Trophoblast cell (in vitro differentiated cells and primary cell): ENCODE results near the gene CACNA1C.

Experiments
- DNase-seq, 2 donors: peaks; one replicate each; pipeline ENCODE4 v3.0.0-alpha.2; 2016
- H2AFZ ChIP-seq: 2 replicates; pipeline ENCODE4 v1.6.1; 2013; ENCODE audit warnings: low read length, moderate library complexity, mild to moderate bottlenecking; ENCODE audit not compliant: insufficient read depth, poor library complexity
- H2AK5ac ChIP-seq: 2 replicates; pipeline ENCODE4 v1.6.1; 2013; ENCODE audit warnings: mild to moderate bottlenecking, low read length
- H2BK120ac ChIP-seq: 2 replicates; pipeline ENCODE4 v1.6.1; 2013; ENCODE audit warnings: low read length, mild to moderate bottlenecking, moderate library complexity; ENCODE audit not compliant: insufficient read depth, poor library complexity
- H2BK12ac ChIP-seq: 2 replicates; pipeline ENCODE4 v1.6.1; 2013; ENCODE audit warnings: mild to moderate bottlenecking, low read length, moderate library complexity
- H2BK5ac ChIP-seq: 2 replicates; pipeline ENCODE4 v1.6.1; 2013; ENCODE audit warnings: low read length, low read depth, moderate library complexity, mild to moderate bottlenecking; ENCODE audit not compliant: poor library complexity
- H3K14ac ChIP-seq: 2 replicates; pipeline ENCODE4 v1.6.1; 2013; ENCODE audit warnings: mild to moderate bottlenecking, low read length
- H3K18ac ChIP-seq: 2 replicates; pipeline ENCODE4 v1.6.1; 2013; ENCODE audit warnings: mild to moderate bottlenecking, low read length
- H3K23ac ChIP-seq: 2 replicates; pipeline ENCODE4 v1.6.1; 2013; ENCODE audit warnings: low read length
- H3K27ac ChIP-seq: 2 replicates; pipeline ENCODE4 v1.5.1; 2013; ENCODE audit warnings: low read depth, mild to moderate bottlenecking, inconsistent platforms, low read length, moderate library complexity
- H3K27me3 ChIP-seq: 2 replicates; pipeline ENCODE4 v1.6.1; 2013; ENCODE audit warnings: inconsistent platforms, mild to moderate bottlenecking, low read length, moderate library complexity; ENCODE audit not compliant: insufficient read depth
- H3K36me3 ChIP-seq, 2 experiments: 1 replicate in 1 of 2; 2 replicates in 1 of 2; pipeline ENCODE4 v1.6.1; 2013; ENCODE audit warnings: low read length in 2 of 2, mild to moderate bottlenecking in 2 of 2, moderate library complexity in 1 of 2; ENCODE audit not compliant: insufficient read depth in 2 of 2, control insufficient read depth in 1 of 2
- H3K4ac ChIP-seq: 2 replicates; pipeline ENCODE4 v1.6.1; 2013; ENCODE audit warnings: low read depth, mild to moderate bottlenecking, low read length, moderate library complexity
- H3K4me1 ChIP-seq, 2 experiments: 1 replicate in 1 of 2; 2 replicates in 1 of 2; pipeline ENCODE4 v1.6.1; 2013; ENCODE audit warnings: low read length in 2 of 2, mild to moderate bottlenecking in 2 of 2, moderate library complexity in 1 of 2; ENCODE audit not compliant: insufficient read depth in 2 of 2, control insufficient read depth in 1 of 2
- H3K4me2 ChIP-seq: 2 replicates; pipeline ENCODE4 v1.6.1; 2013; ENCODE audit warnings: inconsistent platforms, mild to moderate bottlenecking, low read length, moderate library complexity
- H3K4me3 ChIP-seq: 2 replicates; pipeline ENCODE4 v1.5.1; 2013; ENCODE audit warnings: mild to moderate bottlenecking, low read depth, low read length, inconsistent platforms
- H3K79me1 ChIP-seq: one replicate; pipeline ENCODE4 v1.6.1; 2013; ENCODE audit warnings: low read length
- H3K79me2 ChIP-seq: 2 replicates; pipeline ENCODE4 v1.6.1; 2013; ENCODE audit warnings: low read length, mild to moderate bottlenecking; ENCODE audit not compliant: control insufficient read depth, insufficient read depth, poor library complexity
- H3K9ac ChIP-seq: 2 replicates; pipeline ENCODE4 v1.6.1; 2013; ENCODE audit warnings: mild to moderate bottlenecking, low read length
- H3K9me3 ChIP-seq: 2 replicates; pipeline ENCODE4 v1.6.1; 2013; ENCODE audit warnings: low read depth, mild to moderate bottlenecking, control low read depth, inconsistent platforms, low read length; ENCODE audit not compliant: insufficient read depth
- H4K12ac ChIP-seq: 2 replicates; pipeline ENCODE4 v1.6.1; 2013; ENCODE audit warnings: low read depth, mild to moderate bottlenecking, low read length, moderate library complexity
- H4K8ac ChIP-seq: 2 replicates; pipeline ENCODE4 v1.6.1; 2013; ENCODE audit warnings: low read depth, mild to moderate bottlenecking, low read length, moderate library complexity
- H4K91ac ChIP-seq: one replicate; pipeline ENCODE4 v1.6.1; 2013; ENCODE audit warnings: low read depth, mild to moderate bottlenecking, low read length, moderate library complexity
- WGBS: extraction: QIAGEN DNeasy Blood & Tissue Kit; methylation state at CpG from one replicate; pipeline ENCODE4 v1.1.7; 2013; ENCODE audit warnings: missing lambda C conversion rate; ENCODE audit not compliant: insufficient read length, insufficient coverage; ENCODE audit errors: extremely low coverage; 5-methylcytosine and 5-hydroxymethylcytosine counted together

CACNA1C gene

DNA sequence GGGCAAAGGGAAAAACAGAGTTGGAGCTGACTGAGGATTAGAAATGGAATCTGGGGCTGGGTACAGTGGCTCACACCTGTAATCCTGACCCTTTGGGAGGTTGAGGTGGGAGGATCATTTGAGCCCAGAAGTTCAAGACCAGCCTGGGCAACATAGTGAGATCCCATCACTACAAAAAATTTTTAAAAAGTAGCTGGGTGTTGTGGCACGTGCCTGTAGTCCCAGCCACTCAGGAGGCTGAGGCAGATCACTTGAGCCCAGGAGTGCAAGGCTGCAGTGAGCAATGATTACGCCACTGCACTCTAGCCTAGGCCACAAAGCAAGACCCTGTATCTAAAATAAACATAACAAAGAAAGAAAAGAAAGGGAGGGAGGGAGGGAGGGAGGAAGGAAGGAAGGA is 33.7 kb upstream of the CACNA1C start:
- Histone ChIP-seq H3K4me1 (peaks cover 4 to 11% of the 10 kb centered on the region in 2 experiments), H2AK5ac (no peak overlapping the region), H3K79me1 (no peaks in the 10 kb centered on the region), H2BK5ac (no peak overlapping the region), H3K9ac (no peak overlapping the region), H3K79me2 (no peaks in the 10 kb centered on the region), H3K4ac (no peak overlapping the region), H3K27ac (no peak overlapping the region), H4K91ac (no peak overlapping the region), H3K4me3 (no peak overlapping the region), H2BK120ac (no peak overlapping the region), H2BK12ac (no peak overlapping the region), H2AFZ (no peak overlapping the region), H3K36me3 (no peaks in the 10 kb centered on the region), H3K4me2 (no peak overlapping the region), H3K9me3 (no peaks in the 10 kb centered on the region), H3K18ac (no peak overlapping the region), H3K23ac (no peak overlapping the region), H3K27me3 (no peaks in the 10 kb centered on the region), H4K12ac (no peak overlapping the region), H4K8ac (no peak overlapping the region), H3K14ac (no peak overlapping the region)
- no peak for DNase-seq
- no CpG with 5 or more reads among the region's 2 CpGs for WGBS

DNA sequence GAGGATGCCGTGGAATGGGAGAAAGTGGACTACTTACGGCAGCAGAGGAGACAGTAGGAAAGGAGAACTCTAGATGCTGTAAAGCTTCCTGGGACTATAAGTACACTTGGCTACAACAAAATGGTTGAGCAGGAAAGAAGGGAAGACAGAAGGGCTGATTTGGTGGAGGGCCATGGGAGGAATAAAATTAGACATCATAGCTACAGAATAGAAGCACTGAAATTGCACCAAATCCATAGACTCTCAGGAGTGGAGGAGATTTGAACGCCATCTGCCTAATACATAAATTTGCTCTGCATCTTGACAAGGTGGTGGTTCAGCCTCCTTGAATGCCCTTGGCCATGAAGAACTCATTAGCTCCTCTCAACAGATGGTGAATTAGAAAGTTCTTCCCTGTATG is 32.3 kb upstream of the CACNA1C start:
- Histone ChIP-seq H3K4me3 (no peak overlapping the region), H2BK5ac (no peak overlapping the region), H2BK120ac (no peak overlapping the region), H3K18ac (no peak overlapping the region), H3K9me3 (no peaks in the 10 kb centered on the region), H3K4me2 (no peak overlapping the region), H3K27ac (no peak overlapping the region), H4K91ac (no peak overlapping the region), H3K79me2 (no peaks in the 10 kb centered on the region), H3K79me1 (no peaks in the 10 kb centered on the region), H2BK12ac (no peak overlapping the region), H3K9ac (no peak overlapping the region), H4K8ac (no peak overlapping the region), H2AK5ac (no peak overlapping the region), H3K4ac (no peak overlapping the region), H4K12ac (no peak overlapping the region), H3K23ac (no peak overlapping the region), H3K4me1 (peaks cover 2 to 6% of the 10 kb centered on the region in 2 experiments), H3K36me3 (no peaks in the 10 kb centered on the region), H2AFZ (no peak overlapping the region), H3K27me3 (no peaks in the 10 kb centered on the region), H3K14ac (no peak overlapping the region)
- WGBS: no CpG with 5 or more reads among the region's 3 CpGs
- DNase-seq: no peak

DNA sequence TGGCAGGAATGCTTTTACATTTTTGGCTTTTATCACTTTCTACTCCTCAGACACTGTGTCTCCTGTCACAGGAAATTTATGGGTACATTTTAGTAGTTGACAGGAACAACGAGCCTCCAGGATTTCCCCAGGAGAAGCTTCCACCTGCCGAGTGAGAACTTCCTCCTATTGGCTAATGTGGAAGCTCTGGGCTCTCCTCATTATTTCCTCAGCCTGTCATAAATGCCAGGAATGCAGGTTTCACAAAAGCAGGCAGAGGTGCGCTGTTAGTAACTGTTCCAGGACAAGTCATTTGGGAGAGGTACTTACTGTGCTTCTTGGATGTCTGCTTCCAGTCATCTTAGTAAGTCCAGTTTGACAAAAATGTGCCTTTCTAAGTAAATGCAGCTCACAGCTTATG is 29.4 kb upstream of the CACNA1C start:
- peaks cover 0 to 1% of the 10 kb centered on the region in 2 experiments for H3K4me1 ChIP-seq
- H3K4me3 ChIP-seq: no peak overlapping the region
- no CpG with 5 or more reads among the region's 3 CpGs for WGBS
- H3K18ac ChIP-seq: no peak overlapping the region
- no peak overlapping the region for H3K4me2 ChIP-seq
- no peaks in the 10 kb centered on the region for H3K79me1 ChIP-seq
- H2AK5ac ChIP-seq: no peak overlapping the region
- no peak overlapping the region for H3K9ac ChIP-seq
- peak; percentile 31 to 49 for DNase-seq
- H3K14ac ChIP-seq: no peak overlapping the region
- no peaks in the 10 kb centered on the region for H3K27me3 ChIP-seq
- H3K4ac ChIP-seq: no peak overlapping the region
- no peak overlapping the region for H3K23ac ChIP-seq
- H4K12ac ChIP-seq: no peak overlapping the region
- H3K79me2 ChIP-seq: no peaks in the 10 kb centered on the region
- no peak overlapping the region for H2AFZ ChIP-seq
- H2BK5ac ChIP-seq: no peak overlapping the region
- H3K36me3 ChIP-seq: no peaks in the 10 kb centered on the region
- no peak overlapping the region for H3K27ac ChIP-seq
- H2BK12ac ChIP-seq: no peak overlapping the region
- no peak overlapping the region for H4K91ac ChIP-seq
- no peak overlapping the region for H4K8ac ChIP-seq
- no peaks in the 10 kb centered on the region for H3K9me3 ChIP-seq
- H2BK120ac ChIP-seq: no peak overlapping the region

DNA sequence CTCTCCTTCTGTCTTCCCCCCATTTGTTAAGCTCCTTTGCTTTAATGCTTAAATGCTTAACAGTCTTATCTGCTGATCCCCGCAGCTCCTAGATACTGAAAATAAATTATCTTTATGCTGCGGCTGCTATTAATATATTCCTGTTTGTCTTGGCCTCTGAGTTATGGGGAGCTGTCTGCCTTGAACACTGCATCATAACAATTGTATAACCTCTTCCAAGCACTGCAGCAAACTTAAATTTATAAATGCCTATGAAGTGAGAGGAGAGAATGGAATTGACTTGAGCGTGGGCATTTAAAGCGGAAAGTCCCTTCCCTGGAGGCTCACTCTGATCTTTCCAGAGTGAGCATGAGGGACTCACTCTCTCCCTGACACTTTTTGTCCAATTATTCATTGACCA is 25.4 kb upstream of the CACNA1C start:
- WGBS: no CpG with 5 or more reads among the region's 4 CpGs

More for the DNA sequence above, 25.4 kb upstream of the CACNA1C start:
- Histone ChIP-seq H2AFZ (no peak overlapping the region), H3K79me2 (no peaks in the 10 kb centered on the region), H3K4me1 (no peaks in the 10 kb centered on the region), H3K23ac (no peak overlapping the region), H3K14ac (no peak overlapping the region), H3K4me3 (no peak overlapping the region), H3K4me2 (no peak overlapping the region), H2BK5ac (no peak overlapping the region), H3K9ac (no peak overlapping the region), H2AK5ac (no peak overlapping the region), H3K27me3 (no peaks in the 10 kb centered on the region), H2BK12ac (no peak overlapping the region), H3K4ac (no peak overlapping the region), H3K9me3 (no peaks in the 10 kb centered on the region), H3K27ac (no peak overlapping the region), H2BK120ac (no peak overlapping the region), H3K18ac (no peak overlapping the region), H4K8ac (no peak overlapping the region), H3K79me1 (no peaks in the 10 kb centered on the region), H4K91ac (no peak overlapping the region), H4K12ac (no peak overlapping the region), H3K36me3 (no peaks in the 10 kb centered on the region)
- DNase-seq: no peak
